AG04450 (cell line): ENCODE measurements around the gene RHBDD1. TPM values are rescaled to one million over a fixed set of nuclear protein-coding genes. Genes with fewer than 3 reads are reported as not detected.

ENCODE experiments used
- CTCF ChIA-PET: fragments of 300-600, 350-600 bp; formaldehyde crosslinking; extraction: SDS; loops from one replicate; lab custom pipeline; 2022; ENCODE audit warnings: antibody characterized with exemption, inconsistent platforms; lab: Charles Lee
- POLR2A ChIA-PET: fragments of 350-600 bp; formaldehyde crosslinking; extraction: SDS; loops from one replicate; lab custom pipeline; 2021; ENCODE audit warnings: antibody characterized with exemption, inconsistent platforms; lab: Yijun Ruan, JAX
- DNase-seq: peaks from one replicate; pipeline ENCODE4 v3.0.0-alpha.2; 2011; ENCODE audit warnings: low read depth, low spot score
- H3K27ac ChIP-seq: one replicate; pipeline ENCODE4 v1.5.1; 2012; ENCODE audit warnings: low read depth, low read length, control low read depth
- H3K27me3 ChIP-seq: one replicate; pipeline ENCODE4 v1.6.0; 2012; ENCODE audit warnings: low read length; ENCODE audit not compliant: control insufficient read depth, insufficient read depth
- H3K4me3 ChIP-seq: 2 replicates; pipeline ENCODE4 v1.5.1; 2011; ENCODE audit warnings: mild to moderate bottlenecking, low read depth, low read length, control low read depth
- H3K9me3 ChIP-seq: 2 replicates; pipeline ENCODE4 v1.5.1; 2012; ENCODE audit warnings: low read length; ENCODE audit not compliant: control insufficient read depth, insufficient read depth
- polyA plus RNA-seq: library from polyadenylated mRNA; depleted of rRNA; stranded (reverse); fragments of >200 nt; gene quantifications from 2 replicates; pipeline ENCODE4 v1.2.3, GENCODE V29; 2011
- TF ChIP-seq, protein P1 (sequence below): IDR thresholded peaks from 2 replicates; pipeline ENCODE4 v1.5.1; 2011; ENCODE audit warnings: low read depth, low read length, control low read depth, inconsistent platforms

The RHBDD1 gene
- polyA plus RNA-seq, 1 experiment = 48.7 TPM

DNA sequence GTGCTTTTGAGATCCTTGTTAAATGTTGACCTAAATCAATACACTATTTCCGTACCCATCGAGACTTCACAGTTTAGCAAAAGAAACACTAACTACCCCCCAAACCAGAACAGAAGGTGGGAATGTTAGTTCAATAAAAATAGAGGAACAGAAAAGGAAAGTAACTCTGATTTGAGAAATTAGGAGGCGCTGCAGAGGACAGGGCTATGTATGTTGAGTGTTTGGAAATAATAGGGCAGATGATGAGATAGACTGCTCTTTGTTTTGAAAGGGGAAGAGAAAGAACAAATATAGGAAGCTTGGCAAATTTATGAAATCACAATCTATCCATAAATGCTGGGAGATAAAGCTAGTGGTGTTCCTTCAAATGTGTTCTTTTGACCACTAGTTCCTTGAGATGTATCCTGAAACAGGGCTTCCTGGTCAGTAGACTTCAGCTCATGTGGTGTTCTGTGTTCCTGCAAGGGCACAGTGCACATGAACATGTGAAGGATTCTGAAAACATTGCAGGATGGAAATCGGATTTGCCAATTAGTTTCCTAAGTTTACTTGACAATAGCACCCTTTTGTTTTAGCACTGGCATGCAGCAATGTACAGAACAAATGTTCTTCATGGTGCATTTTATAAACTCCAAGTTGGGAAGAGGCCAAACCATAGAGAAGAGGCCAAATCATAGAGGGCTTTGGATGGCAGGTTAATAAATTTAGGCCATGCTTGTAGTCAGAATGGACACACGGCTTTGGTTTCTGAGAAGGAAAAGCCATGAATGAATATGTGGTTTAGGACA, 39.8 kb downstream of the RHBDD1 start:
- CTCF ChIA-PET = interaction anchor here (0.5 kb wide), 1 partner anchor 151 kb away, joined by 3 read pairs; no protein-coding TSS in a partner anchor
- TF ChIP-seq, protein P1, sequence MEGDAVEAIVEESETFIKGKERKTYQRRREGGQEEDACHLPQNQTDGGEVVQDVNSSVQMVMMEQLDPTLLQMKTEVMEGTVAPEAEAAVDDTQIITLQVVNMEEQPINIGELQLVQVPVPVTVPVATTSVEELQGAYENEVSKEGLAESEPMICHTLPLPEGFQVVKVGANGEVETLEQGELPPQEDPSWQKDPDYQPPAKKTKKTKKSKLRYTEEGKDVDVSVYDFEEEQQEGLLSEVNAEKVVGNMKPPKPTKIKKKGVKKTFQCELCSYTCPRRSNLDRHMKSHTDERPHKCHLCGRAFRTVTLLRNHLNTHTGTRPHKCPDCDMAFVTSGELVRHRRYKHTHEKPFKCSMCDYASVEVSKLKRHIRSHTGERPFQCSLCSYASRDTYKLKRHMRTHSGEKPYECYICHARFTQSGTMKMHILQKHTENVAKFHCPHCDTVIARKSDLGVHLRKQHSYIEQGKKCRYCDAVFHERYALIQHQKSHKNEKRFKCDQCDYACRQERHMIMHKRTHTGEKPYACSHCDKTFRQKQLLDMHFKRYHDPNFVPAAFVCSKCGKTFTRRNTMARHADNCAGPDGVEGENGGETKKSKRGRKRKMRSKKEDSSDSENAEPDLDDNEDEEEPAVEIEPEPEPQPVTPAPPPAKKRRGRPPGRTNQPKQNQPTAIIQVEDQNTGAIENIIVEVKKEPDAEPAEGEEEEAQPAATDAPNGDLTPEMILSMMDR = no peak

DNA sequence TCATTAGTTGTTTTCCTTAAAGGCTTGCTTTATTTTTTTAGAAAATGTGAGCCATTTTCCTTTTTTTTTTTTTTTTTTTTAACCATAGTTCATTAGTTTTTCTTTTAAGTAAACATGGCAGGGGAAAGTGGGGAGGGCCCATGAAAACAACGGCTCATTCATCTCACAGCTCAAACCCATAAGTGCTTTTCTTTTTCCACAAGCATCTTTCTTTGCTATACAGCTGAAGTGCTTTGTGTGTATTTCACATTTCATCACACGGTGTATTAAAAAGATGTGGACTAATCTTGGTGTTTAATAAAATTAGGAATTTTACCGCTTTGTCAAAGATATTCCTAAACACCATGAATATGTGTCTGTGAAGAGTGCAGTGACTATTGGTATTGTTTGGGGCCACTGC, 41.6 kb downstream of the RHBDD1 start:
- TF ChIP-seq, protein P1 = no peak
- Histone ChIP-seq H3K4me3 (no peak overlapping the region), H3K27me3 (no peaks in the 10 kb centered on the region), H3K27ac (no peak overlapping the region), H3K9me3 (no peaks in the 10 kb centered on the region)
- DNase-seq = no peak
- CTCF ChIA-PET = interaction anchor here (0.7 kb wide), 1 partner anchor 146 kb away, joined by 6 read pairs; no protein-coding TSS in a partner anchor
- POLR2A ChIA-PET = no interaction called here

More for the DNA sequence above, 39.8 kb downstream of the RHBDD1 start:
- Histone ChIP-seq H3K27ac (no peak overlapping the region), H3K4me3 (no peak overlapping the region), H3K27me3 (no peaks in the 10 kb centered on the region), H3K9me3 (no peaks in the 10 kb centered on the region)
- DNase-seq = no peak
- POLR2A ChIA-PET = interaction anchor here (0.6 kb wide), 1 partner anchor 50 kb away, joined by 4 read pairs; no protein-coding TSS in a partner anchor

DNA sequence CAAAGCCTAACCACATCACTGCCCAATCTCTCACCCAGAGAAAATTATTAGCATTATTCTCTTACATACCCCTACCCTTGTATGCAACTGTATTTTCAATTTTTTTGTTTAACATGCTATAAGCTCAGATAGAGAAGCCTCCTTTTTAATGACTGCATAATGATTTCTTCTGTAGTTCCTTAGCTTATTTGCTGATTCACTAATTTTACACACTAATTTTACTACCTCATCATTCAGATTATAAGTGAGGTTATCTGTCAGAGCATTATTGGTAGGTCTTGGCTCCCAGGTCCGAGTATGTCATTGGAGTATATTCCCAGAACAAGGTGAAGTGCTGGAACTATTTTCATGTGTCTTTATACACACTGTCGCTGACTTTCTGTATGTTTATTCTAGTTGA, 45.4 kb downstream of the RHBDD1 start:
- CTCF ChIA-PET = no interaction called here
- no peaks in the 10 kb centered on the region for H3K27me3 ChIP-seq
- no peak overlapping the region for H3K27ac ChIP-seq
- POLR2A ChIA-PET = no interaction called here
- TF ChIP-seq, protein P1 = no peak
- no peak overlapping the region for H3K4me3 ChIP-seq
- no peaks in the 10 kb centered on the region for H3K9me3 ChIP-seq
- DNase-seq = no peak

DNA sequence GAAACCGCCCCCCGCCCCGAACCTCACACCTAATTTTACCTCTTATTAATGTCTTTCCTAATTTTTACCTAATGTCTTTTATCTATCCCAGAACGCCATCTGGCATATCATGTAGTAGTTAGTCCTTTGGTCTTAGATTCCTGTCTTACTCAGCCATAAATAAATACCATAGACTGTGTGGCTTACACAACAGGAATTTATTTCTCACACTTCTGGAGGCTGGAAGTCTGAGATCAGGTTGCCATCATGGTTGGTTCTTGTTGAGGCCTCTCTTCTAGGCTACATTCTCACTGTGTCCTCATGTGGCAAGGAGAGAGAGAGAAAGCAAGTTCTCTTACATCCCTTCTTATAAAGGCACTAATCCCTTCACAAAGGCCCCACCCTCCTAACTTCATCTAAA, 46.8 kb downstream of the RHBDD1 start:
- TF ChIP-seq, protein P1 = no peak
- DNase-seq = no peak
- CTCF ChIA-PET = no interaction called here
- Histone ChIP-seq H3K27me3 (no peaks in the 10 kb centered on the region), H3K4me3 (no peak overlapping the region), H3K9me3 (no peaks in the 10 kb centered on the region), H3K27ac (no peak overlapping the region)
- POLR2A ChIA-PET = no interaction called here

DNA sequence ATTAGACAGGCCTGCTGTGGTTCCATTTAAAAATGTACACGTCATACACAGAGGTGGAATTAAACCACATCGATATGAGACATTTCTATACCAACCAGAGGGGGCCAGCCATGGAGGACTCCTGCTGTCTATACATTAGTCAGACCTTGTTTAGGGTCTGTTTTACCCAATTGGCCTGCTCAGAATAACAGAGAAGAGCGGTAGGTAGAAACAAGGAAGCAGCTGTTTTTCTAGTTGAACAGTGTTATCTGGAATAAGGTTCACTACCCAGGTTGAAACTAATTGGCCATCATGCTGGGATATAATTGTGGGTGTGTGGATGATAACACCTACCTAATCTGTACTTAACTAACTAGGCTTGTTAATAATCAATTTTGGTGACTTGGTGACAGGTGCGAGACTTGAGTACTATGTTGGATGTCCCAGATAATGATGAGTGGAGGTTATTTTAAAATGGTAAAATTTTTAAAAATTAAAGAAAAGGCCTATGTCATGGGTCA, 47.5 kb downstream of the RHBDD1 start:
- POLR2A ChIA-PET = no interaction called here
- TF ChIP-seq, protein P1 = no peak
- Histone ChIP-seq H3K4me3 (no peak overlapping the region), H3K9me3 (no peaks in the 10 kb centered on the region), H3K27ac (no peak overlapping the region), H3K27me3 (no peaks in the 10 kb centered on the region)
- CTCF ChIA-PET = no interaction called here
- DNase-seq = no peak
